ENCODE measurements around the gene SUPT3H.

SUPT3H gene

DNA sequence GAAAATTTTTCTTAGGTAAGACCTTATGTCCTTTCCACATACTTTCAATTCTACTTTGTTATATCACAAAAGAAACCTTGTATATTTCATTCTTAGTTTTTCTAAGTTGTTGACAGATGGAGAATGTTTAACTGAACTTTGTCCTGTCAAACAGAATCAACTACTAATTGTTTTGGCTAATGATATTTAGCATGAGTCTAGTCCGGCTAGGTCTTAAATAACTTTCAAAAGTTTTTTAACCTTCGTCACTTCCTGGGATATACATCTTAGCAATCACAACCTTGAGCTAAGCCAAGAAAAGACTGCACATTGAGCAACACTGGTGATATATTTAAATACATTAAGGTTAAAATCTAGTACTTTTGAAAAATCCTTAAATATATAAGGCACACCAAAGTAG lies 112.5 kb downstream of the SUPT3H start:
- DNase-seq (ENCODE audit: low read depth in 4 of 4, low spot score in 1 of 4) = no peak

DNA sequence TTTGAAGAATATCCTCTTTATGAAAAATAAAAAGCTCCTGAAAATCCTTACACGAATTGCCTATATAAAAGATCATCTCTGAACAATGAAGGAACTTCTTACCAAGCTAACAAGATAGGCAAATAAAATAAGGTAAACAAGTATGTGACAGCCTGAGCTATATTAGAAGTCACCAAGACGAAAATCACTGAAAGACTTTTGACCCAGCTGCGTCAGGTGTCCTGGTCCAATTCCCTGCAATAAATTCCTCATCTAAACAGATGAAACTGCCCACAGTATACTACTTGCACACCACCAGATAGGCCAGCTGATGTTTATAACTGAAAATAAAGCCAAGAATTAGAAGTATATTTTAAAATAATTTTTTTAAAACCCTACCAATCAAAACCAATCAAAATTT lies 117.0 kb downstream of the SUPT3H start:
- DNase-seq (ENCODE audit: low read depth in 4 of 4, low spot score in 1 of 4) = no peak

DNA sequence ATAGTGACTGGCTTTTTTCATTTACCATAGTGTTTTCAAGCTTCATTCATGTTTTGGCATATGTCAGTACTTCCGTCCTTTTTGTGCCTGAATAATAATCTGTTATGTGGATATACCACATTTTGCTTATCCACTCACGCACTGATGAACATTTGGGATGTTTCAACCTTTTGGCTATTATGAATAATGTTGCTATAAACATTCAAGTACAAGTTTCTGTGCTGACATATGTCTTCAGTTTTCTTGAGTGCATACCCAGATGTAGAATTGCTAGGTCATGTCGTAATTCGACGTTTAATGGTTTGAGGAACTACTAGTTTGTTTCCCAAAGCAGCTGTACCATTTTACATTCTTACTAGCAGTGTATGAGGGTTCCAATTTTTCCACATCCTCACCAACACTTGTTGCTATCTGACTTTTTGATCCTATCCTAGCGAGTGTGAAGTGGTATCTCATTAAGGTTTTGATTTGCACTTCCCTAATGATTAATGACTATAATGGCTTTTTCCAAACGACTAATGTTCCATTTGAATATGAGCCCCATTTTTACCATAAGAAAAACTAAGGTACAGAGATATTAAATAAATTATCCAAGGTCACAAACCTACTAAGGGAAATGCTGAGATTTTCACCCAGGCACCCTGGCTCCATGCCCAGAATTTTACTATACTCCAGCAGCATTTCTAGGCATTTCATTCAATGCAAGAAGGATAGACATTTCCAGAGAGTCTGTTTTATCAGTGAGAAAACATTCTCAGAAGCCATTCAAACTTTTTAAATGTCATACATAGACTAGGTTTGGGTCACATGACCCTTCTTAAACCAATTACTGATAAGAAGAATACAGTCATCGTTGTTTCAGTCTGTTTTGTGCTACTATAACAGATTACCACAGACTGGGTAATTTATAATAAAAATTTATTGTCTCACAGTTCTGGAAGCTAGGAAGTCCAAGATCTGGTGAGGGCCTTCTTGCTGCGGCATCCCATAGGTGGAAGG lies 120.7 kb downstream of the SUPT3H start:
- no peak for DNase-seq (ENCODE audit: low read depth in 4 of 4, low spot score in 1 of 4)

DNA sequence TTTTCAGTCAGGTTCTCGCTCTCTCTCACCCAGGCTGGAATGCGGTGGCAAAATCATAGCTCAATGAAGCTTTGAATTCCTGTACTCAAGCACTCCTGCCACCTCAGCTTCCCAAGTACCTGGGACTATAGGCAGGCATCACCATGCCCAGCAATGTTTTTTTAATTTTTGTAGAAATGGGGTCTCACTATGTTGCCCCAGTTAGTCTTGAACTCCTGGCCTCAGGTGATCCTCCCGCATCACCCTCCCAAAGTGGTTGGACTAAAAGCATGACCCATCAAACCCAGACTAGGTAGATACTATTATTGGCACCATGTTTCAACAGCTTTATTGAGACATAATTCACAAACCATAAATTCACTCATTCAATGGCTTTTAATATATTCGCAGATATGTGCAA lies 122.3 kb downstream of the SUPT3H start:
- DNase-seq (ENCODE audit: low read depth in 4 of 4, low spot score in 1 of 4) = no peak

DNA sequence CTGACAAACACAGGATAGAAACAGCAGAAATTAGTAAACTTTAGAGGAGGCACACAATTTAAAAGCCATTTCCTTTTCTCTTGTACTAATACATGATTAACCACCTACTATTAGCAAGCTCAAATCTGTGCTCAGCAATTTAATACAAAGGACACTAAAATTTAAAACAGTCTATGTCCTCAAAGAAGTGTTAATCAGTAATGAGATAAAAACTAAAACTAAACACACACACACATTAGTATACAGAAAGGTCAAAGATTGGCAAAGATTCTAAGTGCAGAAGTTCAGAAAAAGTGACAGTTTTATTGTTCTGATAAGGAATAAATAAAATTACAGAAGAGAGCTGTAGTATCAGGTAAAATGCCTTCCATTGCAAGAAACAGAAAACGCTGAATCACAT lies 123.5 kb downstream of the SUPT3H start:
- no peak for DNase-seq (ENCODE audit: low read depth in 4 of 4, low spot score in 1 of 4)

DNA sequence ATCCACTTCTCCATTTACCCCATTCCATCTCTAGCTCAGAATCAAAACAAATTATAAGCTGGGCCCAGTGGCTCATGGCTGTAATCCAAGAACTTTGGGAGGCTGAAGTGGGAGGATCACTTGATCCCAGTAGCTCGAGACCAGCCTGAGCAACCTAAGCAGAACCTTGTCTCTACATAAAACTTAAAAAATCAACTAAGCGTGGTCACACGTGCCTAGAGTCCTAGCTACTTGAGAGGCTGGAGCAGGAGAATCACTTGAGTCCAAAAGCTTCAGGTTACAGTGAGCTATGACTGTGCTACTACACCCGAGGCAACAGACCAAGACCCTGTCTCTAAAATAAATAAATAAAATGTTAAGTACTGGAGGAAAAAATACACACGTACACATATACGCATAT lies 124.3 kb downstream of the SUPT3H start:
- DNase-seq (ENCODE audit: low read depth in 4 of 4, low spot score in 1 of 4) = no peak

DNA sequence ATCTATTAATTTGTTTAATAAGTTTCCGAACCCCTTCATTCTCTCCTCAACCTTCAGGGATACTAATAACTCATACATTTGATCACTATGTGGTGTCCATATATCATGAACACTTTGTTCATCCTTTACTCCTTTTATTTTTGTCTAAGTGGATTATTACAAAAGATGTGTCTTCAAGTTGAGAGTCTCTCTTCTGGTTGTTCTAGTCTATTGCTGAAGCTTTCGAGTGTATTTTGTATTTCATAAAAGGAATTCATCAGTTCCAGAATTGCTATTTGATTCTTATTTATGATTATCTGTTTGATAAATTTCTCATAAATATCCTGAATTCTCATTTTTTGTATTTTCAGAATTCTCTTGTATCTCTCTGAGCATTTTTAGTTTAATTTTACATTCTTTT lies 146.1 kb downstream of the SUPT3H start:
- no peak for DNase-seq (ENCODE audit: low read depth in 4 of 4, low spot score in 1 of 4)

DNA sequence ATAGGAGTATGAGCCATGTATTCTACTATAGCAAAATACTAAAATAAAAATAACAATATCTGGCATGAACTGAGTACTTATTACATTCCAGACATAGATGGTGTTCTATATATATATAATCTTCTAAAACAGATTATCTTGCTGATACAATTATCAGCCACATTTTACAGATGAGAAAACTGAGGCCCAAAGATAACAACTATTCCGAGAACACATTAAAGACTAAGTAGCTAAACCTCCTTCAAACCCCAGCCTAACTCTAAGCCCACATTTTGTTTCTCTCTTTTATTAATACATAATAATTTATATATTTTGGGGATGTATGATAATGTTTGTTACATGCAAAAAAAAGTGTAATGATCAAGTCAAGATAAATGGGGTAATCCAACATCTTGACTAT lies 148.3 kb downstream of the SUPT3H start:
- DNase-seq (ENCODE audit: low read depth in 4 of 4, low spot score in 1 of 4) = no peak

DNA sequence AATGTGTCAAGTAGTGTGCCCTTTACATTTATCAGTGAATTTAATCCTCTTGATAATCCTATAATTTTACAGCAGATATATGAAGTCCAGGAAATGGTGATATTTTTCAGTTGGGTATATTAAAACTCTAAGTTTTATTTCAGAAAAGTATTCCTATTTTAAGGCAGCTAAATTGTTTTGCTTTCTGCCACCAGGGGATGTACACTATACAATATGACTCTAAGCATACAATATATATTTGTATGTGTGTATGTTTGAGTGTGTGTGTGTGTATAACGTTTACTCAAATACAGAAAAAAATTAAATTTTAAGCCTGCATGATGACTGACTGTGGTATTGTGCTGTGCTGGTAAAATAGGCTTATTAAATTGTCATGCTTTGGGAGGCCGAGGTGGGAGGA lies 151.7 kb downstream of the SUPT3H start:
- DNase-seq (ENCODE audit: low read depth in 4 of 4, low spot score in 1 of 4) = no peak

DNA sequence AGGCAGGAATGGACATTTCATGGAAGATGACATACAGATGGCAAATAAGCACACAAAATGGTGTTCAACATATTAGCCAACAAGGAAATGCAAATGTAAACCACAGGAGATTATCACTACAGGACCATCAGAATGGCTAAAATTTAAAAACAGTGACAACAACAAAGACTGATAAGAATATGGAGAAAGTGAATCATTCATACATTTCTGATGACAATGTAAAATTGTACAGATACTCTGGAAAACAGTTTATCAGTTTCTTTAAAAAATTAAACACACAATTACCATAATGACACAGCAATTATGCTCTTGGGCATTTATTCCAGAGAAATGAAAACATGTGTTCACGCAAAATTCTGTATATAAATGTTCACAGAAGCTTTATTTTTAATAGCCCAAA lies 155.4 kb downstream of the SUPT3H start:
- no peak for DNase-seq (ENCODE audit: low read depth in 4 of 4, low spot score in 1 of 4)

DNA sequence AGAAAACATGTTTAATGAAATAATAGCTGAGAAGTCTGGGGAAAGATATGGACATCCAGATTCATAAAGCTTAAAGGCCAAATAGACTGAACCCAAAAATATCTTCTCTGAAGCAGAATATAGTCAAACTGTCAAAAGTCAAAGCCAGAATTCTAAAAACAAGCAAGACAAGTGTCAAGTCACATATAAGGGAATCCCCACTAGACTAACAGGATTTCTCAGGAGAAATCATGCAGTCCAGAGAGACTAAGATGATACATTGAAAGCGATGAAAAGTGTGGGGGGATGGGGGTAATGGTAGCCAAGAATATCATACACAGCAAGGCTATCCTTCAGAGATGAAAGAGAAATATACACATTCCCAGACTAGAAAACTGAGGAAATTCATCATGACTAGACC lies 162.0 kb downstream of the SUPT3H start:
- DNase-seq (ENCODE audit: low read depth in 4 of 4, low spot score in 1 of 4) = no peak

DNA sequence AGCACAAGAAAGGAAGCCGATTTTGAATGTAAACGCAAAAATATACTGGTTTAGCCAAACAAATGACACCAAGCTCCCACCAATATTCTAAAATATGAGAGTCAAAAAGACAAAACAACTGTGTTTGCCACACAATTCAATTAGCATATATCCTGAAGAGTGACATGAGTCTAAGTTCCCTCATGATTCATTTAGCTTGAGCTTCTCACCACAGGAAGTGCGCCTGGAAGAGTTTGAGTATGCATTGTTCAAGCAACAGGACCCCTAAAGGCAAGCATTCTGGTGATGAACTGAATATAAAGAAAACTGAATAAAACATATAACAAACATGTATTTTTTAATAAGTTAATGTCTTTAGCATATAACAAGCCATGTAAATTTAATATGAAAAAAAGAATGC lies 164.8 kb downstream of the SUPT3H start:
- DNase-seq (ENCODE audit: low read depth in 4 of 4, low spot score in 1 of 4) = no peak

DNA sequence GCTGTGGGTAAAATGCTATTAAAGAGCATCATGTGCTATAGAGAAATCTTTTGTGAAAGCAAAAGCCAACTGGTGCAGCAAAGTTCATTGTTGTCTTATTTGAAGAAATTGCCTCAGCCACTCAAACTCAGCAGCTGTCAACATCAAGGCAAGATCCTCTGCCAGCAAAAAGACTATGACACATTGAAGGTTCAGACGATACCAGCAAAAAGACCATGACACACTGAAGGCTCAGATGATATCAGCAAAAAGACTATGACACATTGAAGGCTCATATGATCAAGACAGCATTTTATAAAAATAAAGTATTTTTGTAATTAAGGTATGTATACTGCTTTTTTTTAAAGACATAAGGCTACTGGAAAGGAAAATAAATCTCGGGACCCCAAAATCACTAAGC lies 168.0 kb downstream of the SUPT3H start:
- no peak for DNase-seq (ENCODE audit: low read depth in 4 of 4, low spot score in 1 of 4)

DNA sequence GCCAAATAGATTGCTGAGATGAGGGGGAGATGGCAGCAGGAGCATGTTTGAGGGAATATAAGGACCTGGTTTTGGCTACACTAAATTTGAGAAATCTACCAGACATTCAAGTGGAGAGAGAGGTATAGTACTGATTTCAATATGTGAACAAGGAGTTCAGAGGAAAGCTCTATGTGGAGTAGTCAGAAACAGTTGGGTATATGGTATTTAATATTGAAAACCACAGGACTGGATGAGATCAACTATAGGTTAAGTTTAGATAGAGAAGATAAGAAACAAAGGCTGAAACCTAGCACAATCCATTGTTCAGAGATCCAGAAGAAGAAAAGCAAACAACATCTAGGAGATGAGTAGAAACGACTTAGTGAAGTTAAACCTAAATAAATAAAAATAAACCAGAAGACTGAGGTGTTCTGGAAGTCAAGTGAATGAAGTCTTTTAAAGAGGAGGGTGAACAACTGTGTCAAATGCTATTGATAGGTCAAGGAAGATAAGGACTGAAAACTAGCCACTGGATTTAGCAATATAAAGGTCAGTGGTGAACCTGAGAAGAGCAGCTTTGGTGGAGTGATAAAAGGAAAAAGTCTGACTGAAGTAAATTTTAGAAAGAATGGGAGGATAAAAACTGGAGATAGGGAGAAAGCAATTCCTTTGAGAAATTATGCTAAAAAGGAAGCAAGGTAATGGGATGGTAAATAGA lies 170.8 kb downstream of the SUPT3H start:
- no peak for DNase-seq (ENCODE audit: low read depth in 4 of 4, low spot score in 1 of 4)

DNA sequence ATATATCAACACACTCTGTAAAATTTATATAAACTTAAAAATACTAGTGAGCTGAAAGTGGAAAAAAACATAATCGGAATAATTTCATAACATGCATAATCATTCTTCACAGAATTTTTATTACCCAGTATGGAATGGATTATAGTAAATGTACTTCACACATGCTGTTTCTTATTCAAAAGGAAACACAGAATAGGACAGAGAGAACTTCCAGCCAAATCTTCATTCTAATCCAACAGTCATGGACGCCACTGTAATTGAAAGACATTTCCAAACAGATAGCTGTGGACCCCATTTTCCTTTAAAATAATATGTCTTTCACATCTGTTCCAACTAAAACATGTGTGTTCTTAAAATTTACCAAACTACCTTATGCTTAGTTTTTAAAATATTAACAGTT lies 176.2 kb downstream of the SUPT3H start:
- no peak for DNase-seq (ENCODE audit: low read depth in 4 of 4, low spot score in 1 of 4)

DNA sequence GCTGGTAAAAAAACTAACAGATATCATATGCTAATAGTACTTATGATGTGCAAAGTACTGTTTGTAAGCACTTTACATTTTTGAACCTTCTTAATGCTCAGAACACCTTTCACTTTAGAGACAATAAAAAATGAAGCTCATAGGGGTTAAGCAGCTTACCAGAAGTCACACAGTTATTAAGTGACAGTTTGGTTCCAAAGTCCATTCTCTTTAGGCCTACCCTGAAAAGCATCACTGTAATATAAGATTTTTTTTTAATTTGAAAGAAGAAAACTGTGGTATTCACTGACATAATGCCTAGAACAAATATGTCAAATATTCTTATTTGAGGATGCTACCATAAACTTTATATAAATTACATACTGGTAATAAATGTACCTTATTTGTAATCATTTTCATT lies 177.2 kb downstream of the SUPT3H start:
- DNase-seq (ENCODE audit: low read depth in 4 of 4, low spot score in 1 of 4) = no peak

DNA sequence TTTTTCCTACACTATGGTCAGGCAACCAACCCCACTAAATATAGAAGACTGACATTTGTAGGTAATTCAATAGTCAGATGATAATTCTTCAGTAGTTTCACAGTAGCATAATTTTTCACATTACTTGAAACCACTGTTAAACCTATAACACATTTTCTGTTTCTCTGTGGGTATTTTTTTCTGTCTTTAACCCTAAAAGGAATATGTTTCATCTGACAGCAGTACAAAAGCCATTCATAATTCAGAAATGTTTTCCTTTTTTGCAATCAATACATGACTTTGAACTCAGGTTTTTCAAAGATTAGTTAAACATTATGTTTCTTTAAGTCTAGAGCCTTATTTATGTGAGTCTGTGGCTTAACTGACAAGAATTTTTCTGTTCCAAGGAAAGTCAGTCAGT lies 178.2 kb downstream of the SUPT3H start:
- no peak for DNase-seq (ENCODE audit: low read depth in 4 of 4, low spot score in 1 of 4)

DNA sequence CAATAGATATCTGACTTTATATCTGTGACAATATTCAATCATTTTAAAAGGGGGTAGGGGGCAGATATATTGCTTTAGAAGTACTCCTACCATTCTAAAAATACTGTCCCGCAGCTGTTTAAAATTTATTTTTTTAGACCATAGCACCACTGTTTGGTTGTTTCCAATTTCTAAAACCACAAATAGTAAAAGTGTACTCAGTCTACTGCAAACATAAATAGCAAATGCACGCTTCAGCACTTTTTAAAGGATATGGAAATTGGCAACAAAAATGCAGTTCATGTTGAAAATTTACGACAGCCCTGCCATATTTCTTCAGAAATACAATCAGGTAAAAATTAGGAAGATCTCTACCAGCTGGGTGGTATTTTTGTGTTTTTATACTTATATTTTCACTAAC lies 181.6 kb downstream of the SUPT3H start:
- DNase-seq (ENCODE audit: low read depth in 4 of 4, low spot score in 1 of 4) = no peak

DNA sequence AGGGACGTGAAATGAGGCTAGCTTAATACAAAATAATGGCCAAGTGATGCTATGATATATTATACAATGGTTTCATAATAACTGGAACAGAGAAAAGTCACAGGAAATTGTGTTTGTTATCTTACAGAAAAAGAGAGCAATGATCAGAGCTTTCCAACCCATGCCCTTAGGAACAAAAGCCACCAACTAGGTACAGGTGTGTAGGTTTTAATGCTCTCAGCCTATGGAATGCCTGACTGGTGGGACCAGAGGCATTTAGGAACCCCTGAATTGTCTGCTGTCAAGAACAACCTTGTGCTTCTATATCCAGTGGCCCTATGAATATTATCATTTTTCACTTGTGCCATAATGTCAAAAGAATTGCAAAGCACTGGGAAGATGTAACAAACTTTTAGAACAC lies 182.6 kb downstream of the SUPT3H start:
- no peak for DNase-seq (ENCODE audit: low read depth in 4 of 4, low spot score in 1 of 4)

DNA sequence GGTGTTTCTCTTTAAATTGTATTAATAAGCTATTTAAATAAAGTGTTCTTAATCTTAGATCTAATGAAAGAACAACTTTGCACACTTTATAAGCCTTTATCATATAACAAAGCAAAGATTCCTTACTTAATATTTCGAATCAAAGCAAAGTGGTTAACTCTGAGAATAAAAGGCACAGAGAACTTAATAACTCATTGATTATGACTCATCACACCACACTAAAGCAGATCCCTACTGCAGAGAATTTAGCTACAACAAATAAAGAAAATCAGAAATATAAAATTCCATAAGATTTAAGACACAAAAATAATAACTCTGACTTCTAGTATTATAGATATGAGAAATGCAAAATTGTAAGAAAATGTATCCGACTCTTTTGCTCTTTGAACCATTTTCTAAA lies 185.2 kb downstream of the SUPT3H start:
- DNase-seq (ENCODE audit: low read depth in 4 of 4, low spot score in 1 of 4) = no peak

DNA sequence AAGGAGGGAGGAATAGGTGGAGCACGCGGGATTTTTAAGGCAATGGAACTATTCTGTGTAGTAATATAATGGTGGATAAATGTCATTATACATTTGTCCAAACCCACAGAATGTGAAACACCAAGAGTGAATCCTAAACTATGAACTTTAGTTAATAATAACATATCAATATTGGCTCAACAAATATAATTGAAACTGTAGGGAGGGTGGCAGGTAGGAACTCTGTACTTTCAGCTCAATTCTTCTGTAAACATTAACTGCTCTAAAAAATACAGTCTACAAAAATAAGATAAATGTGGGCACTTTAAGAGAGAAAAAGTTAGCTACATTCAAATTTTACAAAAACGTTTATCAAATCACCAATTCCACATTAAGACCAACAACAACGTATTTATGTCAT lies 186.3 kb downstream of the SUPT3H start:
- DNase-seq (ENCODE audit: low read depth in 4 of 4, low spot score in 1 of 4) = no peak

DNA sequence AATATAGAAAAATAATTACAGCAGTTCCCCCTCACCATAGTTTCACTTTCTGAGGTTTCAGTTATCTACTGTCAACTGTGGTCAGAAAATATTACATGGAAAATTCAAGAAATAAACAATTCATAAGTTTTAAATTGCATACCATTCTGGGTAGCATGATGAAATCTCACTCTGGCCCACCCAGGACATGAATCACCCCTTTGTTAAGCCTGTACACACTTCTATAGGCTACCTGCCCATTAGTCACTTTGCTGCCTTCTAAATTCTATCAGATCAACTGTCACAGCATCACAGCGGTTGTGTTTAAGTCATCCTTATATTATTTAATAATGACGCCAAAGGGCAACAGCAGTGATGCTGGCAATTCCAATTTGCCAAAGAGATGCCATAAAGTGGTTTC lies 189.9 kb downstream of the SUPT3H start:
- no peak for DNase-seq (ENCODE audit: low read depth in 4 of 4, low spot score in 1 of 4)
